ENCODE results near the gene PPP2R2B.

The PPP2R2B gene

DNA sequence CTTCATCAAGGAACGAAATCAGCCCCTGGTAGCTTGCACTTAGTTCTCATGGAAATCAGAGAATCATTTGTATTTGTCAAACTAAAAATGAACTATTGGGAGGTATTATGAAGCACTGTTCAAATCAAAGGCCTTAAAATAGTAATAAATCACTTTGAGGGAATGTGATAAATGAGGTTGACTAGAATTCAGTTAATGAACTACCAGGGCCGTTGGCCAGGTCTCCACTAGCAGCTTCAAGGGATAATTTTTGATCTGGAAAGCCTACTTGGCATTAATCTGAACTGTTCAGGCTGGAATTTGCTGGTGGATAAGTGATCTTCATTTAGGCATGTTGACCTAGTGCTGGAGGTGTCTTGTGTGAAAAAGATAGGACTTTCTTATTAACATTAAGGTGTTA lies 286.2 kb downstream of the PPP2R2B start:
- TF ChIP-seq, protein P1, sequence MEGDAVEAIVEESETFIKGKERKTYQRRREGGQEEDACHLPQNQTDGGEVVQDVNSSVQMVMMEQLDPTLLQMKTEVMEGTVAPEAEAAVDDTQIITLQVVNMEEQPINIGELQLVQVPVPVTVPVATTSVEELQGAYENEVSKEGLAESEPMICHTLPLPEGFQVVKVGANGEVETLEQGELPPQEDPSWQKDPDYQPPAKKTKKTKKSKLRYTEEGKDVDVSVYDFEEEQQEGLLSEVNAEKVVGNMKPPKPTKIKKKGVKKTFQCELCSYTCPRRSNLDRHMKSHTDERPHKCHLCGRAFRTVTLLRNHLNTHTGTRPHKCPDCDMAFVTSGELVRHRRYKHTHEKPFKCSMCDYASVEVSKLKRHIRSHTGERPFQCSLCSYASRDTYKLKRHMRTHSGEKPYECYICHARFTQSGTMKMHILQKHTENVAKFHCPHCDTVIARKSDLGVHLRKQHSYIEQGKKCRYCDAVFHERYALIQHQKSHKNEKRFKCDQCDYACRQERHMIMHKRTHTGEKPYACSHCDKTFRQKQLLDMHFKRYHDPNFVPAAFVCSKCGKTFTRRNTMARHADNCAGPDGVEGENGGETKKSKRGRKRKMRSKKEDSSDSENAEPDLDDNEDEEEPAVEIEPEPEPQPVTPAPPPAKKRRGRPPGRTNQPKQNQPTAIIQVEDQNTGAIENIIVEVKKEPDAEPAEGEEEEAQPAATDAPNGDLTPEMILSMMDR (conservative IDR thresholded peaks at IDR 0.05), result no peak
- no peak overlapping the region for H3K27ac ChIP-seq

DNA sequence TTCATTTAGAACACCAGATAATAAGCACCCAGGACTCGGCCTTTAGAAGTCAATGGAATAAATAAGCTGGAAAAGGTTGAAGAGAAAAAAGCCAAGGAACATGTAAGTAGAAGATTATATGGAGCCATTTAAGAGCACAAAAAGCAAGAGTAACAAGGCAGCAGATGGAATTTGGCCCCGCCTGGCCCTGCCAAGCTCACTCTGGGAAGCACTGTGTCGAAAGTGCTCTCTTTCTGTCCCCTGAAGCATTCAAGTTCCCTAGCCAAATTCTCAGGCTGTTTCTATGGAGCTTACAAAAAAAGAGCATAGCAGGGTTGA lies 289.6 kb downstream of the PPP2R2B start:
- H3K27ac ChIP-seq, result no peak overlapping the region
- TF ChIP-seq, protein P1 (conservative IDR thresholded peaks at IDR 0.05), result no peak

DNA sequence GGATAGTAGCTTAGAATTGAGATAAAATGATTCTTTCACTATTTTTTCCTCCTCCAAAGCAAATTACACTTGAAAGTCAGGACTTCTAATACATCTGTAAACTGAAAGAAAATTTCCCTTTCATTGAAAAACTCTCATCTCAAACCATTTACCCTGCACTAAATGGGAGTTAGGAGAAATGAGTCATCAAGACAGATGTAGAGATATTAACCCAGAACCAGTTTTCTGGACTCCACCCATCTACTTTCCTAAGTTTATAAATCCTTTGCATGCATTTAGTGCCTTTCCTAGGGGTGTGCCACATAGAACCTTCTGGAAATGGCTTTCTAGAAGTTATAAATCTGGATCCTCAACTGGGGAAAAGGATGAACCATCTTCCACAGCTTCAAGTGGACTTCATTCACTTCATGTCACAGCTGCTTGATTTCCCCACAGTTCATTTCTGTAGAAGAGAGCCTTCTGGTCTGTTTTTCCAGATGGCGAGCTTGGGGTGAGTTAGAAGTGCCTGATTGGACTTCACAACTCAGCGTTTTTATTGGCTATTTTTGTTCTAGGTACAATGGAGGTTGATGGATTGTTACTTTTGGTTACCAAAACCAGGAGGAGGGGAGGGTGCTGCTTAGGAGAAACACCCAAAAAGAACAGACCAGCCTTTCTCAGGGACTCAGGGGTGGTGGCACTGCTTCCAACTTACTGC lies 290.1 kb downstream of the PPP2R2B start:
- H3K27ac ChIP-seq, result no peak overlapping the region
- TF ChIP-seq, protein P1 (conservative IDR thresholded peaks at IDR 0.05), result no peak

DNA sequence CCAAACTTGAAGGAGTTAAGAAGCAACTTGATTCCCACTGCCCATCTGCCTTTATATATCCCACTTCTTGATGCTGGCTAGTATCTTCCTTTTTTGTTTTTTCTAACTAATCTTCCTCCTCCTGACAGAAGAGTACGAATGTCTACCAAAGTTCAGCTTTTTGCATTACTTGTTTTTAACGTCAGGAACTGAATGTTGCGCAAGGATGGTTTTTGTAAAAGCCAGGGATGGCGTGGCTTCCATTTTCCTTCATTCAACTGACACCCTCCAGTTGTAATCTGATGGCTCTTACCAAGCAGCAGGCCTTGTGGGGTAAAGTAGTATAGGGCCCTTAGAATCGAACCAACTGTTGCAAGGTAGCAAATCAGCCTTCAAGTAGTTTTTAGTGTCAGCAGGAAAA lies 291.8 kb downstream of the PPP2R2B start:
- no peak overlapping the region for H3K27ac ChIP-seq
- TF ChIP-seq, protein P1 (conservative IDR thresholded peaks at IDR 0.05), result no peak

DNA sequence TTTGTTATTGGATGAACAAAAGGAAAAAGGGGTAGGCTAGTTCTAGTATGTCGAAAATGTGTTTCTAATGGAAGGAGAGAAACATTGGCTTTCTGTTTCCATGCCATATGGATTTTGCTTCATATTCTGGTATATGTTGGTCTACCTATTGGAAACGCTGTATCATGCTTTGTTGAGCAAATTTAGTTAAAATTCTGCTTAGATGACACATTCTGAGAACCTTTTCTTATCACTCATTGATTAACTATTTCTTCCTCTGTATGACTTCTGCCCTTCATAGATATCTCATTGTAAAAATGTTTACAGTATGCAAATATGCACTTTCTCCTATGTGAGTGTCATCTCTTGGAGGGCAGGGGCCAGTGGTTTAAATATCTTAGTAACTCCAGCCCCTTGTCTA lies 293.8 kb downstream of the PPP2R2B start:
- TF ChIP-seq, protein P1 (conservative IDR thresholded peaks at IDR 0.05), result no peak

DNA sequence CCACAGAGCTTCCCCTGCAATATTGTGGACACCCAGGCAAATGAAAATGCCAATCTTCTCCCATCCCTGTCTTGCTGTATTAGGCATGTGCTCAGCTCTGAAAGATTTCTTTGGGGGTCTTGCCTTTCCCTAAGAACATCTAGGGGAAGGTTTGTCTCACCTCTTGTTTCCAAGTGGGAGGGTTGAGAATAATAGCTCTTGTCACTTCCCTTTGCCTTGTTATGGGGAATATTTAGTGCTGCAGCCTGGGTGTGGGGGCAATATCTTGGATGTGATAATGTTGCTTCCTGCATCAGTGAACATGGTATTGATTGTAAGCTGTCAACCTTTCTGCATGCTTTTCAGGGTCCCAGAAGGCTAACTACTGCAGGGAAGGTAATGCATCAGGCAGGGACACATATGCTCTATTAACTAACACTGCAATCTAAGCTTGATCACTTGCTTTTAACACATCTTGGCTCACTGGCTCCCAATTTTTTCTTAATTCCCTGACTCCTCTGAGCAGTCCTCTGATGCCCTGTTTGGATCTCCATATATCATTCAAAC lies 296.4 kb downstream of the PPP2R2B start:
- no peak overlapping the region for H3K27ac ChIP-seq
- TF ChIP-seq, protein P1 (conservative IDR thresholded peaks at IDR 0.05), result no peak

More for the DNA sequence above, 293.8 kb downstream of the PPP2R2B start:
- no peak overlapping the region for H3K27ac ChIP-seq

DNA sequence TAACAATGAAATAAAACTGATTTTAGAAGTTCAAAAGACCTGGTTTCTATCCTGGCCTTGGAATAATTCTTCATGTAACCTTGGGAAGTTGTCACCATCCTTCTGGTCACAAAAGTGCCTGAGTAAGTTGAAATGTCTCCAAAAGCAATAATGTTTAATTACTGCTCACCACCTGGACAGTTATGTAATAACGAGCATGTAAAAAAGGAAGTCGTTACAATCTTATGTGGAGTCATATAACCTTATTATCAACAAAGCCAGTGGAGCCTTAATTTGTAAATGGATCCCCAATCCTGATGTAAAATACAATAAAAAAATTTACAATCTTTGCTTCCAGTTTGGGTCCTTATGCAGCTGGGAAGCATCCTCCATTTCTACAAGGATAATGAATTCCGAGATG lies 298.3 kb downstream of the PPP2R2B start:
- H3K27ac ChIP-seq, result no peak overlapping the region
- TF ChIP-seq, protein P1 (conservative IDR thresholded peaks at IDR 0.05), result no peak

All from VCaP (cell line).